Mesendoderm (in vitro differentiated cells): ENCODE data around the gene HMGCLL1.

ENCODE experiments used
- DNase-seq: peaks from one replicate; pipeline ENCODE4 v3.0.0; 2013
- H2AK5ac ChIP-seq: 2 replicates; pipeline ENCODE4 v1.6.1; 2013; ENCODE audit warnings: low read length, inconsistent platforms
- H2BK120ac ChIP-seq: 2 replicates; pipeline ENCODE4 v1.6.1; 2013; ENCODE audit warnings: low read depth, mild to moderate bottlenecking, low read length, moderate library complexity, mixed read lengths
- H2BK15ac ChIP-seq: replicated peaks from 2 replicates; pipeline ENCODE4 v1.6.1; 2013; ENCODE audit warnings: low read depth, mild to moderate bottlenecking, moderate library complexity
- H2BK5ac ChIP-seq: 2 replicates; pipeline ENCODE4 v1.6.1; 2013; ENCODE audit warnings: low read length, inconsistent platforms
- H3K18ac ChIP-seq: 2 replicates; pipeline ENCODE4 v1.6.1; 2013; ENCODE audit warnings: mild to moderate bottlenecking, low read length, mixed read lengths
- H3K23ac ChIP-seq: one replicate; pipeline ENCODE4 v1.6.1; 2013; ENCODE audit warnings: low read length
- H3K27ac ChIP-seq: 2 replicates; pipeline ENCODE4 v1.5.1; 2013; ENCODE audit warnings: low read depth, mild to moderate bottlenecking, inconsistent platforms, low read length, moderate library complexity
- H3K27me3 ChIP-seq: 2 replicates; pipeline ENCODE4 v1.6.1; 2013; ENCODE audit warnings: low read length, control low read depth, mild to moderate bottlenecking, inconsistent platforms; ENCODE audit not compliant: insufficient read depth, poor library complexity
- H3K36me3 ChIP-seq: 2 replicates; pipeline ENCODE4 v1.6.1; 2013; ENCODE audit warnings: low read length, inconsistent platforms; ENCODE audit not compliant: control insufficient read depth, insufficient read depth
- H3K4ac ChIP-seq: one replicate; pipeline ENCODE4 v1.6.1; 2013; ENCODE audit warnings: low read depth, mild to moderate bottlenecking, low read length, moderate library complexity
- H3K4me1 ChIP-seq: 2 replicates; pipeline ENCODE4 v1.6.1; 2013; ENCODE audit warnings: low read depth, low read length, inconsistent platforms; ENCODE audit not compliant: control insufficient read depth
- H3K4me2 ChIP-seq: 2 replicates; pipeline ENCODE4 v1.6.1; 2013; ENCODE audit warnings: low read length
- H3K4me3 ChIP-seq: 2 replicates; pipeline ENCODE4 v1.5.1; 2013; ENCODE audit warnings: mild to moderate bottlenecking, low read length
- H3K56ac ChIP-seq: one replicate; pipeline ENCODE4 v1.6.1; 2013; ENCODE audit warnings: low read length
- H3K79me1 ChIP-seq: 2 replicates; pipeline ENCODE4 v1.6.1; 2013; ENCODE audit warnings: low read length, inconsistent platforms
- H3K79me2 ChIP-seq: 2 replicates; pipeline ENCODE4 v1.6.1; 2013; ENCODE audit warnings: mild to moderate bottlenecking, low read length; ENCODE audit not compliant: control insufficient read depth, insufficient read depth
- H3K9ac ChIP-seq: 2 replicates; pipeline ENCODE4 v1.6.1; 2013; ENCODE audit warnings: low read length, inconsistent platforms
- H4K5ac ChIP-seq: one replicate; pipeline ENCODE4 v1.6.1; 2013; ENCODE audit warnings: low read length
- H4K8ac ChIP-seq: one replicate; pipeline ENCODE4 v1.6.1; 2013; ENCODE audit warnings: low read depth, mild to moderate bottlenecking, control low read depth, low read length, moderate library complexity
- WGBS: extraction: QIAGEN DNeasy Blood & Tissue Kit; methylation state at CpG from one replicate; pipeline ENCODE4 v1.1.7; 2013; ENCODE audit warnings: low lambda C conversion rate, missing lambda C conversion rate; ENCODE audit not compliant: insufficient coverage; ENCODE audit errors: extremely low coverage; 5-methylcytosine and 5-hydroxymethylcytosine counted together

Gene HMGCLL1

GRCh38 chr6:55543633-55544309 lies 35.2 kb downstream of the HMGCLL1 start:
- Histone ChIP-seq H3K4me2 (no peak overlapping the region), H2BK5ac (no peak overlapping the region), H3K79me2 (no peaks in the 10 kb centered on the region), H3K27me3 (no peaks in the 10 kb centered on the region), H3K4me1 (no peaks in the 10 kb centered on the region), H2BK120ac (no peak overlapping the region), H3K56ac (no peak overlapping the region), H3K4me3 (no peak overlapping the region), H3K79me1 (no peaks in the 10 kb centered on the region), H3K23ac (no peak overlapping the region), H4K5ac (no peak overlapping the region), H3K27ac (no peak overlapping the region), H3K18ac (no peak overlapping the region), H3K36me3 (no peaks in the 10 kb centered on the region), H3K9ac (no peak overlapping the region), H2BK15ac (no peak overlapping the region), H2AK5ac (no peak overlapping the region), H4K8ac (no peak overlapping the region), H3K4ac (no peak overlapping the region)
- DNase-seq: peak; percentile 63
- no CpG with 5 or more reads among the region's 4 CpGs for WGBS

- Histone ChIP-seq H4K8ac (no peak overlapping the region), H3K18ac (no peak overlapping the region), H3K27ac (no peak overlapping the region), H3K79me2 (no peaks in the 10 kb centered on the region), H3K4me1 (no peaks in the 10 kb centered on the region), H3K56ac (no peak overlapping the region), H2BK120ac (no peak overlapping the region), H3K79me1 (no peaks in the 10 kb centered on the region), H3K4me2 (no peak overlapping the region), H2BK5ac (no peak overlapping the region), H2BK15ac (no peak overlapping the region), H3K4me3 (no peak overlapping the region), H3K4ac (no peak overlapping the region), H4K5ac (no peak overlapping the region), H3K36me3 (no peaks in the 10 kb centered on the region), H2AK5ac (no peak overlapping the region), H3K9ac (no peak overlapping the region), H3K27me3 (no peaks in the 10 kb centered on the region), H3K23ac (no peak overlapping the region)
- DNase-seq: no peak
- no CpG with 5 or more reads among the region's 1 CpG for WGBS
Observed at GRCh38 chr6:55541024-55541423, 38.0 kb downstream of the HMGCLL1 start.

- Histone ChIP-seq H3K79me2 (no peaks in the 10 kb centered on the region), H3K27ac (no peak overlapping the region), H3K4me2 (no peak overlapping the region), H3K18ac (no peak overlapping the region), H4K8ac (no peak overlapping the region), H4K5ac (no peak overlapping the region), H3K56ac (no peak overlapping the region), H3K27me3 (no peaks in the 10 kb centered on the region), H3K36me3 (no peaks in the 10 kb centered on the region), H3K4me3 (no peak overlapping the region), H3K23ac (no peak overlapping the region), H2AK5ac (no peak overlapping the region), H2BK5ac (no peak overlapping the region), H3K4me1 (no peaks in the 10 kb centered on the region), H2BK15ac (no peak overlapping the region), H3K79me1 (no peaks in the 10 kb centered on the region), H3K4ac (no peak overlapping the region), H3K9ac (no peak overlapping the region), H2BK120ac (no peak overlapping the region)
- no CpG with 5 or more reads among the region's 2 CpGs for whole genome bisulfite sequencing
- no peak for DNase-seq
Observed at GRCh38 chr6:55536391-55536956, 42.5 kb downstream of the HMGCLL1 start.

GRCh38 chr6:55531496-55531895 lies 47.5 kb downstream of the HMGCLL1 start:
- WGBS: no CpG with 5 or more reads among the region's 2 CpGs
- no peaks in the 10 kb centered on the region for H3K79me1 ChIP-seq
- DNase-seq: no peak
- H3K27ac ChIP-seq: no peak overlapping the region
- H3K4me1 ChIP-seq: no peaks in the 10 kb centered on the region
- H3K27me3 ChIP-seq: no peaks in the 10 kb centered on the region
- no peak overlapping the region for H4K8ac ChIP-seq
- H3K56ac ChIP-seq: no peak overlapping the region
- no peak overlapping the region for H3K4me2 ChIP-seq
- H2BK120ac ChIP-seq: no peak overlapping the region
- no peak overlapping the region for H3K4ac ChIP-seq
- H2AK5ac ChIP-seq: no peak overlapping the region
- no peaks in the 10 kb centered on the region for H3K36me3 ChIP-seq
- H3K18ac ChIP-seq: no peak overlapping the region
- H3K4me3 ChIP-seq: no peak overlapping the region
- no peak overlapping the region for H4K5ac ChIP-seq
- H2BK5ac ChIP-seq: no peak overlapping the region
- no peak overlapping the region for H2BK15ac ChIP-seq
- no peak overlapping the region for H3K23ac ChIP-seq
- H3K79me2 ChIP-seq: no peaks in the 10 kb centered on the region
- H3K9ac ChIP-seq: no peak overlapping the region

GRCh38 chr6:55530931-55531330 lies 48.1 kb downstream of the HMGCLL1 start:
- Histone ChIP-seq H3K4ac (no peak overlapping the region), H3K79me1 (no peaks in the 10 kb centered on the region), H2BK5ac (no peak overlapping the region), H3K36me3 (no peaks in the 10 kb centered on the region), H4K5ac (no peak overlapping the region), H3K23ac (no peak overlapping the region), H4K8ac (no peak overlapping the region), H2AK5ac (no peak overlapping the region), H3K4me3 (no peak overlapping the region), H3K4me1 (no peaks in the 10 kb centered on the region), H3K9ac (no peak overlapping the region), H2BK120ac (no peak overlapping the region), H2BK15ac (no peak overlapping the region), H3K4me2 (no peak overlapping the region), H3K27me3 (no peaks in the 10 kb centered on the region), H3K56ac (no peak overlapping the region), H3K18ac (no peak overlapping the region), H3K27ac (no peak overlapping the region), H3K79me2 (no peaks in the 10 kb centered on the region)
- no CpG with 5 or more reads among the region's 2 CpGs for WGBS
- no peak for DNase-seq

GRCh38 chr6:55528624-55529023 lies 50.4 kb downstream of the HMGCLL1 start:
- Histone ChIP-seq H3K56ac (no peak overlapping the region), H3K79me1 (no peaks in the 10 kb centered on the region), H3K4ac (no peak overlapping the region), H3K18ac (no peak overlapping the region), H3K9ac (no peak overlapping the region), H2BK120ac (no peak overlapping the region), H2BK5ac (no peak overlapping the region), H2BK15ac (no peak overlapping the region), H4K5ac (no peak overlapping the region), H2AK5ac (no peak overlapping the region), H3K79me2 (no peaks in the 10 kb centered on the region), H3K4me2 (no peak overlapping the region), H3K4me3 (no peak overlapping the region), H4K8ac (no peak overlapping the region), H3K4me1 (no peaks in the 10 kb centered on the region), H3K27ac (no peak overlapping the region), H3K36me3 (no peaks in the 10 kb centered on the region), H3K27me3 (no peaks in the 10 kb centered on the region), H3K23ac (no peak overlapping the region)
- peak; percentile 73 for DNase-seq
- no CpG with 5 or more reads among the region's 1 CpG for WGBS
